ENCODE measurements around the gene LAMA3.

The LAMA3 gene

GRCh38 chr18:23855721-23856120 lies 166.5 kb downstream of the LAMA3 start:
- no peak for DNase-seq

GRCh38 chr18:23856466-23857163 lies 167.4 kb downstream of the LAMA3 start:
- peak; percentile 59 for DNase-seq

GRCh38 chr18:23857164-23857552 lies 167.9 kb downstream of the LAMA3 start:
- DNase-seq = peak; percentile 50

- DNase-seq = peak; percentile 94
These were observed 168.5 kb downstream of the LAMA3 start for GRCh38 chr18:23857756-23858155.

GRCh38 chr18:23859466-23860336 lies 170.4 kb downstream of the LAMA3 start:
- no peak for DNase-seq

- no peak for DNase-seq
These were observed 172.1 kb downstream of the LAMA3 start for GRCh38 chr18:23861326-23861725.

- no peak for DNase-seq
These were observed 172.7 kb downstream of the LAMA3 start for GRCh38 chr18:23861805-23862470.

- DNase-seq = peak; percentile 83
These were observed 175.4 kb downstream of the LAMA3 start for GRCh38 chr18:23864624-23865023.

GRCh38 chr18:23867006-23867405 lies 177.8 kb downstream of the LAMA3 start:
- no peak for DNase-seq

GRCh38 chr18:23868136-23868785 lies 179.0 kb downstream of the LAMA3 start:
- DNase-seq = peak; percentile 57

GRCh38 chr18:23870676-23871380 lies 181.6 kb downstream of the LAMA3 start:
- peak; percentile 63 for DNase-seq

- peak; percentile 85 for DNase-seq
These were observed 182.2 kb downstream of the LAMA3 start for GRCh38 chr18:23871410-23871809.

GRCh38 chr18:23872701-23873550 lies 183.7 kb downstream of the LAMA3 start:
- no peak for DNase-seq

GRCh38 chr18:23875966-23876895 lies 187.0 kb downstream of the LAMA3 start:
- DNase-seq = no peak

GRCh38 chr18:23876921-23877320 lies 187.7 kb downstream of the LAMA3 start:
- DNase-seq = no peak

- DNase-seq = no peak
These were observed 188.1 kb downstream of the LAMA3 start for GRCh38 chr18:23877371-23877770.

- no peak for DNase-seq
These were observed 189.2 kb downstream of the LAMA3 start for GRCh38 chr18:23878336-23878900.

- no peak for DNase-seq
These were observed 189.9 kb downstream of the LAMA3 start for GRCh38 chr18:23879126-23879525.

- DNase-seq = no peak
These were observed 190.3 kb downstream of the LAMA3 start for GRCh38 chr18:23879544-23879943.
